NCI-H1048 (cell line): ENCODE results near the gene ALOX5AP.

Experiments
- DNase-seq: peaks from one replicate; lab custom pipeline; 2025; lab: John Stamatoyannopoulos, UW

Gene ALOX5AP

GRCh38 chr13:30762643-30763042 lies 27.3 kb downstream of the ALOX5AP start:
- DNase-seq, result no peak

- no peak for DNase-seq
Measured at GRCh38 chr13:30763786-30764413, 28.6 kb downstream of the ALOX5AP start.

DNA sequence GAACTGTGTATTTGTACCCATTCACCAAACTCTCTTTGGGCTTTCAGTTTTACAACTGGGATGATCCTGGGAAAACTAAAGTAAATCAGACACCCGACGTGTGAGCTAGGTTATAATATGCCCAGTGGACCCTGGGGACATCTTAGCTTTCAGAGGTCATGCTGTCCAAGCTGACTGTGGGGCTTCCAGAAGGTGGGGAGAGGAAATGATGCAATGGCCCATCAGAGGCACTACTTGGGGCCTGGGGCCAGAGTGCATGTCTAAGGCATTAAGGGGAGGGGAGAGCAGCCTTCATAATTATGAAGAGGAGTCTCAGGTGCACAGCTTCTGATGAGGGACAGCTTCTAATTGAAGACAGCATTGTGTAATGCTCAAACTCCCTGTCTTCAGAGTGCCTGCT lies 30.9 kb downstream of the ALOX5AP start:
- no peak for DNase-seq

GRCh38 chr13:30770929-30771328 lies 35.6 kb downstream of the ALOX5AP start:
- DNase-seq, result no peak

DNA sequence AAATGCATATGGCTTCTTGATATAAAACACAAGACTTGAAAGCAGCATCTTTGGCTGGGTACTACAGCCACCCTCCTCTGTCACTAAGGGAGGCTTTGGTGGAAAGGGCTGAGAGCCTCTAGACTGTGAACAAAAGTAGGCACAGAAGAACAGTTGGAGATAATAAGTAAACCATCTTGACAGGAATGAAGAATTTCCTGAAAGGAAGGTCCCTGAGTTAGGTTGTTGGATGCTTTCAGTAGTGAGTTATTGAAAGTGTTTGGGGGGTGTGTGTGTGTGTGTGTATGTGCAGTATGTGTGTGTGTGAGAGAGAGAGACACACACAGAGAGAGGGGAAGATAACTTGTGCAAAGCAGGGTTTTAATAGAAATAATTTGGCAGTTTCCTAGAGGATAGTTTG lies 38.2 kb downstream of the ALOX5AP start:
- no peak for DNase-seq

GRCh38 chr13:30774214-30774730 lies 38.9 kb downstream of the ALOX5AP start:
- DNase-seq, result no peak

DNA sequence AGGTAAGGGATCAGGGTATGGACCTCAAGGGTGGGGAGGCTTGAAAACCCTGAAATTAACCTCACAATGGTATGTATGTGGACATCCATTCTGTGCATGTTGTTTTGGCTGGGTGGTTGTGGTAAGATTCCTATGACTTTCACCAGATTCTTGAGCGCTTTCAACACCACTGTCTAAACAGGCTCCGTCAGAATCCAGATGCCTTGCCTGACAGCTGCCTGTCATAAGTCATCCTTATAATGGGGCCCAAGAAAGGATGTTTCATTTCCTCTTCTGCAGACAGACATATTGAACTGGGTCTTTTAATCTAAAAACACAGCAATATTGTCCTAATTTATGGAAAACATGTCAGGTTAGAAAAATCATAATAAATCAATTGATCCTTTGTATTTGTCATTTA lies 41.3 kb downstream of the ALOX5AP start:
- DNase-seq, result no peak

DNA sequence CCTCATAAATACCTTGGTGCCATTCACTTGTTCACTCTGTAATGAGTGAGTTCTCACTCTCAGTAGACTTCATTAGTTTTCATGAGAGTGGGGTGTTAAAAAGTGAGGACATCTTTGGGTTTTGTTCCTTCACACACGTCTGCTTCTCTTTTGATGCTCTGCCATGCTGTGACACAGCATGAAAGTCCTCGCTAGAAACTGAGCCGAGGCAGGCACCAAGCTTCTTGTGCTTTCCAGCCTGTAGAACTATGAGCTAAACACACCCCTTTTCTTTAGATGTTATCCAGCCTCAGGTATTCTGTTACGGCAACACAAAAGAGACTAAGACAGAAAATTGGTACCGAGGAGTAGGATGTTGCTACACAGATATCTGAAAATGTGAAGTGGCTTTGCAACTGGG lies 43.7 kb downstream of the ALOX5AP start:
- no peak for DNase-seq

- no peak for DNase-seq
Measured at GRCh38 chr13:30779608-30780007, 44.3 kb downstream of the ALOX5AP start.

- no peak for DNase-seq
Measured at GRCh38 chr13:30780338-30780981, 45.1 kb downstream of the ALOX5AP start.

- no peak for DNase-seq
Measured at GRCh38 chr13:30785191-30785850, 50.0 kb downstream of the ALOX5AP start.

GRCh38 chr13:30786648-30787047 lies 51.3 kb downstream of the ALOX5AP start:
- no peak for DNase-seq

GRCh38 chr13:30787738-30788525 lies 52.6 kb downstream of the ALOX5AP start:
- DNase-seq, result no peak

- DNase-seq, result no peak
Measured at GRCh38 chr13:30789166-30789862, 54.0 kb downstream of the ALOX5AP start.

- DNase-seq, result no peak
Measured at GRCh38 chr13:30790592-30790991, 55.2 kb downstream of the ALOX5AP start.

- DNase-seq, result no peak
Measured at GRCh38 chr13:30791354-30792001, 56.1 kb downstream of the ALOX5AP start.

DNA sequence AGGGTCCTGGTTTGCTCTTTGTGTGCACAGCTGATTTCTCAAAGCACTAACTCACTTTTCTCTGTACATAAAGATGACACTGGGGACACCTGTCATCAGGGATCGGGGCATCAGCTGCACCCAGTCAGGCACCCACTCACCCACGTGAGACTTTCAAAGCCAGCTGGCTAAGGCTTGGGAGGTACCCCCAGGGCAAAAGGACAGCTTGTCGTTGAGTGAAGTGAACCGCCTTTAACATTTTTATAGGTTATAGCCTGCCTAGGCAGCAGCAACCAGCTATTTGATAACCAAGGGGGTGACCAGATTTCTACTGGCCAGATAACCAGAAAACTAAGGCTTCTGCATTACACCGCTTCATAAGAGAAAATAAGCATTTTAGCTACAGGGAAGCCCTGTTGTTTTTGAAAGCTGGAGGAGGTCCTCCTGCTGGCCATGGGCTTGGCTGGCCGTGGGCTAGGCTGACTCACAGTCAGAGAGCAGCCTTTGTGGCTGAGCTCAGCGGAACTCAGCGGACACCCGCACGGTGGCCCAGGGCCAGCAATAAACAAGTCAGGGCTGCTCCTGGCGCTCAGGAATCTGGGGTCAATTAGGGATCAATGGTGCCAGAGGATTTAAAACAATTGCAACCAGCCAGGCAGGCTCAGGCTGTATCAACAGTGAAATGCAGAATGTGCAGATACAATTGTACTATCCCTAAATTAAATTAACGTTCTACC lies 57.1 kb downstream of the ALOX5AP start:
- DNase-seq, result no peak

GRCh38 chr13:30796132-30796572 lies 60.8 kb downstream of the ALOX5AP start:
- no peak for DNase-seq

- DNase-seq, result no peak
Measured at GRCh38 chr13:30796631-30797601, 61.6 kb downstream of the ALOX5AP start.
